ENCODE data around the gene TGM2. TPM values are rescaled to one million over a fixed set of nuclear protein-coding genes. Genes with fewer than 3 reads are reported as not detected.

Gene TGM2
- total RNA-seq, 1 donor from 2014 or later = 135 TPM

- TF ChIP-seq, protein P1, sequence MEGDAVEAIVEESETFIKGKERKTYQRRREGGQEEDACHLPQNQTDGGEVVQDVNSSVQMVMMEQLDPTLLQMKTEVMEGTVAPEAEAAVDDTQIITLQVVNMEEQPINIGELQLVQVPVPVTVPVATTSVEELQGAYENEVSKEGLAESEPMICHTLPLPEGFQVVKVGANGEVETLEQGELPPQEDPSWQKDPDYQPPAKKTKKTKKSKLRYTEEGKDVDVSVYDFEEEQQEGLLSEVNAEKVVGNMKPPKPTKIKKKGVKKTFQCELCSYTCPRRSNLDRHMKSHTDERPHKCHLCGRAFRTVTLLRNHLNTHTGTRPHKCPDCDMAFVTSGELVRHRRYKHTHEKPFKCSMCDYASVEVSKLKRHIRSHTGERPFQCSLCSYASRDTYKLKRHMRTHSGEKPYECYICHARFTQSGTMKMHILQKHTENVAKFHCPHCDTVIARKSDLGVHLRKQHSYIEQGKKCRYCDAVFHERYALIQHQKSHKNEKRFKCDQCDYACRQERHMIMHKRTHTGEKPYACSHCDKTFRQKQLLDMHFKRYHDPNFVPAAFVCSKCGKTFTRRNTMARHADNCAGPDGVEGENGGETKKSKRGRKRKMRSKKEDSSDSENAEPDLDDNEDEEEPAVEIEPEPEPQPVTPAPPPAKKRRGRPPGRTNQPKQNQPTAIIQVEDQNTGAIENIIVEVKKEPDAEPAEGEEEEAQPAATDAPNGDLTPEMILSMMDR (IDR thresholded peaks at IDR 0.05; ENCODE audit: insufficient read depth, low read length, poor library complexity, severe bottlenecking) = no peak
- no peaks in the 10 kb centered on the region for H3K27me3 ChIP-seq (ENCODE audit: control insufficient read depth, insufficient read depth, low read length)
- no peak overlapping the region for H3K4me3 ChIP-seq (ENCODE audit: low read depth, low read length)
- peaks cover 4% of the 10 kb centered on the region for H3K36me3 ChIP-seq (ENCODE audit: control insufficient read depth, insufficient read depth, low read length)
- no peak for DNase-seq (ENCODE audit: low read depth)
These were observed 75.6 kb downstream of the TGM2 start for GRCh38 chr20:38089500-38089899.

DNA sequence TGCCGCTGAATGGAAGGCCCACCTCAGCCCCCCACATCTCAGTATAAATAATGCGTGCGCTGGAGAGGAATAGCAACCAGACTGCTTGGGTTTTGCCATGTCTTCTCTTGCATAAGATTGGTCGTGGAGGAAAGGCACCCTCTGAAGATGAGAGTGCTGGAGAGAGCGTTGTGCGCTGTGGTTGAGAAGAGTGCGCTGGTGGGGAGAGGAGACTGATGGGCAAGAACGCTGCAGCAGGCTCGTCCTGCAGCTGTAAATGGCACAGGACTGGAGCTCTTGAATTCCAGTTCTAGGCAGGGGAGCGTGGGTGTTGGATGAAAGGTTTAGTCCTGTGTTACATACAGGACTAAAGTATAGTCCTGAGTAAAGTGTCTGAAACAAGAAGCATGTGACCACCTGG, 80.0 kb downstream of the TGM2 start:
- no peak overlapping the region for H3K4me3 ChIP-seq (ENCODE audit: low read depth, low read length)
- peaks cover 4% of the 10 kb centered on the region for H3K36me3 ChIP-seq (ENCODE audit: control insufficient read depth, insufficient read depth, low read length)
- H3K27me3 ChIP-seq (ENCODE audit: control insufficient read depth, insufficient read depth, low read length) = no peaks in the 10 kb centered on the region
- DNase-seq (ENCODE audit: low read depth) = no peak
- TF ChIP-seq, protein P1 (IDR thresholded peaks at IDR 0.05; ENCODE audit: insufficient read depth, low read length, poor library complexity, severe bottlenecking) = no peak

- Histone ChIP-seq H3K27me3 (ENCODE audit: control insufficient read depth, insufficient read depth, low read length) (no peaks in the 10 kb centered on the region), H3K36me3 (ENCODE audit: control insufficient read depth, insufficient read depth, low read length) (peaks cover 2% of the 10 kb centered on the region), H3K4me3 (ENCODE audit: low read depth, low read length) (no peak overlapping the region)
- TF ChIP-seq, protein P1 (IDR thresholded peaks at IDR 0.05; ENCODE audit: insufficient read depth, low read length, poor library complexity, severe bottlenecking) = no peak
- DNase-seq (ENCODE audit: low read depth) = no peak
These were observed 80.6 kb downstream of the TGM2 start for GRCh38 chr20:38084425-38084951.

DNA sequence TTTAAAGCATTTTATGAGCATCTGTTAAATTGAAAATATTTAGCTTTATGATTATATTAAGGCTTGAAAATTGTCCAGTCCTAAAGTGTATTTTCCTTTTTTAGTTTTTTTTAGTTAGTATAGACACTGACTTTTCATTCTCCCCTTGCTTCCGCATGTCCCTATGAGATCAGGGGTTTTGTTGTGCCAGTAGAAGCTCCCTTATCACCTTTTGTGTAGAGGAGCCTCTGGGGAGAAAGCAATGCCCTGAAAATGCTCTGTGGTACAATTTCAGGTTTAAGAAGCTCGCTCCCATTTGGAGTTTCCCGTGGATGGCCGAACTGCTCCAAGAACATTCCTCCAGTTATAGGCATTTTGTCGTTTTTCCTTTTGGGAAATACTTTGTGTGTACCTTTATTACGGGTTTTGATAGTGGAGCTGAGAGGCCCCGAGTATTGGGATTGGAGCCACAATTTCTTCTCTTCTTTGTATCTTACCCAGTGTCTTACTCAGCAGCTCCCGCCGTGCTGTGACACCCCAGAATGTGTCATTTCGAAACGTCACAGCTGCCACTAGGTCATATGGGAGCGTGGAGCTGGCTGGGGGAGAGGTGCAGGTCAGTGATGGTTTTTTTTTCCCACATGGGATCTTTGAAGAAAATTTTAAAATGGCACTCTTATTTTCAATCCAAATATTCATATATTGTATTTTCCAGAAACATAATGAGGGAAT, 81.6 kb downstream of the TGM2 start:
- peaks cover 2% of the 10 kb centered on the region for H3K36me3 ChIP-seq (ENCODE audit: control insufficient read depth, insufficient read depth, low read length)

GRCh38 chr20:38082894-38083293, 82.2 kb downstream of the TGM2 start:
- Histone ChIP-seq H3K36me3 (ENCODE audit: control insufficient read depth, insufficient read depth, low read length) (peaks cover 2% of the 10 kb centered on the region), H3K4me3 (ENCODE audit: low read depth, low read length) (no peak overlapping the region), H3K27me3 (ENCODE audit: control insufficient read depth, insufficient read depth, low read length) (no peaks in the 10 kb centered on the region)
- no peak for DNase-seq (ENCODE audit: low read depth)
- TF ChIP-seq, protein P1 (IDR thresholded peaks at IDR 0.05; ENCODE audit: insufficient read depth, low read length, poor library complexity, severe bottlenecking) = no peak

More for the DNA sequence above, 81.6 kb downstream of the TGM2 start:
- no peak for DNase-seq (ENCODE audit: low read depth)
- Histone ChIP-seq H3K4me3 (ENCODE audit: low read depth, low read length) (no peak overlapping the region), H3K27me3 (ENCODE audit: control insufficient read depth, insufficient read depth, low read length) (no peaks in the 10 kb centered on the region)
- TF ChIP-seq, protein P1 (IDR thresholded peaks at IDR 0.05; ENCODE audit: insufficient read depth, low read length, poor library complexity, severe bottlenecking) = no peak

GRCh38 chr20:38081575-38081974, 83.5 kb downstream of the TGM2 start:
- TF ChIP-seq, protein P1 (IDR thresholded peaks at IDR 0.05; ENCODE audit: insufficient read depth, low read length, poor library complexity, severe bottlenecking) = no peak
- peaks cover 3% of the 10 kb centered on the region for H3K36me3 ChIP-seq (ENCODE audit: control insufficient read depth, insufficient read depth, low read length)

More at GRCh38 chr20:38081575-38081974, 83.5 kb downstream of the TGM2 start:
- DNase-seq (ENCODE audit: low read depth) = no peak
- no peaks in the 10 kb centered on the region for H3K27me3 ChIP-seq (ENCODE audit: control insufficient read depth, insufficient read depth, low read length)
- no peak overlapping the region for H3K4me3 ChIP-seq (ENCODE audit: low read depth, low read length)

Data from kidney epithelial cell (primary cell).